Activated naive CD4-positive, alpha-beta T cell treated with anti-CD3 and anti-CD28 coated beads, Interleukin-2, amount 50 U/mL, for 16 hours (primary cell): ENCODE data around the gene LRRC74A.

Experiments used
- DNase-seq: peaks from one replicate; pipeline ENCODE4 v3.0.0-alpha.2; 2020

The LRRC74A gene

DNA sequence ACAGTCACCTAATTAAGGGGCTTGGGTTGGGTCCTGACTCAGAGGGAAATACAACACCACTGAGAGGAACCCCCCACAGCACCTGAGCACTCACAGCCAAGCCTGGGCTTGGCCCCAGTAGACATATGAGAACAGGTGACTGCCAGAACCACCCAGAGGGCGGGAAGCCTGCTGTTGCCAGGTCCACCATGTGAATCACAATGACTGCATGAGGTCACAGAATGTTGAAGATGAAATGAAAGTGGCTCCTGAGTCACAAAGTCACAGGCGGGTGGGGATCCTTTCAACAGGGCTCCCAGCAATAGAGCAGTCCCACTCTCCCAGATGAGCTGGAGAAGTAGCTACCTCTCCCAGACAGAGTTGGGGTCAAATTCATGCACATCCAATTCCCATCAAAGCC, at the start of gene LRRC74A:
Gene LRRC74A (plus strand): TSS at position 287 of the 400 bp plus-strand sequence. CDS start 290 bp downstream, outside the sequence.
- DNase-seq = no peak

GRCh38 chr14:76776428-76777251, 49.6 kb upstream of the LRRC74A start:
- no peak for DNase-seq

GRCh38 chr14:76777721-76778120, 48.5 kb upstream of the LRRC74A start:
- DNase-seq = no peak

DNA sequence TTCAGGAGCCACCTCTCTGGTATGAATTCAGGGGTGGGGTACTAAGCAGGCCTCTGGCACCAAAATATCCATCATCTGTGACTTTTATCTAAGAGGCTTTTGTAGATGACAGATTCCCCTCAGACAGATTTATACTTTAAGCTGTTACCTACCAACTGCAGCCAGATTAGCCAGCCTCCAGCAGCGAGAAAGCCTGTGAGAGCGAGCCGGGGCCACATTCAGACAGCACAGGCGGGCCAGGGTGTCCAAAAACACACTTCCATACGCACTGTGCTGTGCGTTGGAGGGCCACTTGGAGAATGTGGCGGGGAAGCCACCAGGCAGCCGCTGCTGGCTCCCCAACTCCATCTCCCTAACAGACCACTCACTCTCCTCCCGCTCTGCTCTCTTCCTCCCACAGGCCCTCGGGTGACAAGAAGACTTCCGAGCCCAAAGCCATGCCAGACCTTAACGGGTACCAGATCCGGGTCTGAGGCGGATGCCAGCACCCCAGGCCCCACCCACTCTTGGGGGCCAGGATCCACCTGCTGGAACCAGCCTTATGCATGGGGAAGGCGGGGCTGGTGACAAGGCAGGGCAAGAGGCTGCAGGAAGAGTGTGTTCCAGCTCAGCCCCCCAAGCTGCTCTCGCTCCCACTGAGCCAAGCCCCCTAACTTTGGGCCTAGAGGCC, 47.5 kb upstream of the LRRC74A start:
- no peak for DNase-seq

GRCh38 chr14:76779221-76780057, 46.8 kb upstream of the LRRC74A start:
- no peak for DNase-seq

- DNase-seq = no peak
Measured at GRCh38 chr14:76780058-76780345, 46.2 kb upstream of the LRRC74A start.

DNA sequence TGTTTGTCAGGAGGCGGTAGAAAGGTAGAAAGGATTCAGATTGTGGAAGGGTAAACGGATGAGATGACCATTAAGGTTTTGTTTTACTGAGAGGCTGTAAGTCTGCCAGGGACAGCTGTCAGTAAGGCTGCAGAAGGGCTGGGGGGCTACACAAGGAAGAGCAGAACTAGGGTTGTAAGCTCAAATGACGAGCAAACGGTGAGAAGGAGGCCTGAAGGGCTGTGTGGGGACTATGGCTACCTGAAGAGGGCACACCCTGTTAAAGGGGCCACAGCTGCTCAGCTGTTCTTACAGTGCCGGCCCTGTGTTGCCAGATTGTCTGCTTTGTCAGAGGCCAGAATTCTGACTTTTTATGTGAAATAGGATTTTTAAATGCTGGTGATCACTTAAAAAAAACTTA, 45.8 kb upstream of the LRRC74A start:
- no peak for DNase-seq

DNA sequence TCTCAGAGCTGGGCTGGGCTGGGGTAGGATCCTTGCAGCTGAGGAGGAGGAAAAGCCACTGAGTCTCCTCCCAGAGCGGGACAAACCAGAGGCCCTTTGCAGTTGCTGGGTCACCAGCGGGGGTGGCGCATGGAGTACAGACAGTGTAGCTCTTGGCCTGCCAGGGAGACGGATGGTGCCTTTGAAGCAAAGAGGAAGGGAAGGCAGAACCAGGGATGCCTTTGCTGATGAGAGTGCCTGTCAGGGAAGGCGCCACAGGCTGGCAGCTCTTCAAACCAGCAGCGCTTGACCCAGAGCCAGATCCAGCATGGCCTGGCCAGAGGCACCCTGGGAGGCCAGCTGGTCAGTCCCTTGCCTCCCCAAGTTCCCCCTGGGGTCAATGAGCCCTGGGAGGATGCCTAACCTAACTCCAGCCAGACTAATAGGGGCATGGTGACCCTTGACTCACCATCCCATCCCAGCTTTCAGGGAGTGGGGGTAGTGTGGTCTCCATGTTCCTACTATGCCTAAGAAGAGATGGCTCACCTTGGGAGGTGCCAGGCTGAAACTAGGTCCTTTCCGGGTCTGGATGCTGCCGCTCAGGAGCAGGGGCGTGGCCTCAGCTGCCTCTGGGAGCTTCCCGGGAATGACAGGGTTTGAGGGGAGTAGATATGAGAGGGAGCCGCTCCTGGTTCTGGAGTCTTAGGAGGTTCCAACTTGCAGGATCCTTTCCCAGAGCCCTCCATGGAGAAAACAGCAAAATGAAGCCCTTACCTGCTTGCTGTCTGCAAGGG, 45.1 kb upstream of the LRRC74A start:
- no peak for DNase-seq

DNA sequence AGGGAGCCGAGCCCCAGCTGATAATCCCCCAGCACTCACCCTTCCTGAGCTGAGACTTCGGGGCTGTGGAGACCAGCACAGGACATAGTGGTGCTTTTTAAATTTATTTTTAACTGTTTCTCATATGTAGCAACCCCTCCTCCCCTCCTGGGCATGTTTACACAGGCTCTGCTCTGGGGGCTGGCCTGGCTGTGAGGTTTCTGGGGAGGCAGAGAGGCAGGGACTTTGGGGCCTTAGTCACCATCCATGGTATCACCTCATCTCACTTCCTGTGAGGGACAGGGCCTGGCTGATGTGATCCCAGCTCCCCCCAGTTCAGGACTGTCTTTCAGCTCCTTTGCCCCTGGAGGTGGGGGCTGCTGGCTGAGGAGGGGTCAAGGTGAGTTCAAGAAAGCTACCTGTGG, 44.6 kb upstream of the LRRC74A start:
- no peak for DNase-seq

GRCh38 chr14:76782115-76782884, 43.9 kb upstream of the LRRC74A start:
- no peak for DNase-seq

DNA sequence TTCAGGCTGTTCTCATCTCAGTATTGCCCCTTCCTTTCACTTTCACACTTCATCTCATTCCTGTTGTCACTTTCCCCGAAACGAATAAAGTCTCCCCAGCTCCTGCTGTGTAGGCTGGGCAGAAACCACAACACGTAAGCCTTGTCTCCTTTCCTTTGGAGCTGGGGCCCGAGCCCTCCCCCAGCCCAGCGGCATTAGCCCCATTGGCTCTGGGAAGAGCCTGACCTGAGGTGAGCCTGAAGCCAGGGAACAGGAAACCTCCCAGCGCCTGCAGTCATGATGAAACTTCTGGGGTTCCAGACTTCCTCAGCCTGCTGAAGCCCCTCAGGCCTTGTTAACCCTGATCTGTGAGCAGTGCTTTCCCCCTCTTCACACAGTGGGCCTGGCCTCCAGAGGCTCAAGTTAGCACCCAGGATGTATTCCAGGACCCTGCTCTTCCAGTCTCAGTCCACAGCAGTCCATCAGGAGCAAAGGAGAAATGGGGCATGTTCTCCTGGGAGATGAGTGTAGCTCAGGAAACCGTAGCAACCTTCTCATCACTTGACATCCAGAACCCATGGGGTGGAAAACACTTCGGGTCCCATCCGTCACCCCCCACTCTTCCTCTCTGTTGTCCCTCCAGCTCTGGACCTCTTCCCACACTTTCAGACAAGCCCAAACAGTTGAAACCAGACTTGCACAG, 43.2 kb upstream of the LRRC74A start:
- no peak for DNase-seq

DNA sequence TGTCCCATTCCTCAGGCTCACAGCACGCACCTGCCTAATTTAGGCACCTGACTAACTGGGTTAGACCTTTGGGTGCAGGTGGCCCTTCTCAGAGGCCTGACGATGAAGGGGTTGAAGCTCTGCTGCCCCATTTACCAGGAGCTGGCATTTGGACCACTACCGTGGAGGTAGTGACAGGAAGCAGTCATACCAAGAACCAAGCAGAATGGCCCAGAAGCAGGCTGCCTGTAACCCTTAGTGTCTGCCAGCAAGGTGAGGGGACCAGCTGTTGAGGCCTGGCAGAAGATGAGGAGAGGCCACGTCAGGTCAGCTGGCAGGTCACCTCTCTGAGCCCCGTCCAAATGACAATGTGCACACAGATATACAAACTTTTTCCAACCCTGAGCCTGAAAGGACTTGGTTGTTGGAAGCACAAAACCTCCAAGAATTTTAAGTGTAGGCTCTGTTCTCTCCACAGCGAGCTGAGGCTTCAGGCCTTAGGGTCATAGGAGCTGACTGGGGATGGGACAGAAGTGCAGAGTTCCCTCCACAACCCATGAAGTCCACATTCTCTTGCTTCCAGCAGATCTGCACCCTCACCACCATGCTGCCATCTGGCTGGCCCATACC, 41.8 kb upstream of the LRRC74A start:
- DNase-seq = no peak

GRCh38 chr14:76784881-76785280, 41.3 kb upstream of the LRRC74A start:
- peak; percentile 53 for DNase-seq

DNA sequence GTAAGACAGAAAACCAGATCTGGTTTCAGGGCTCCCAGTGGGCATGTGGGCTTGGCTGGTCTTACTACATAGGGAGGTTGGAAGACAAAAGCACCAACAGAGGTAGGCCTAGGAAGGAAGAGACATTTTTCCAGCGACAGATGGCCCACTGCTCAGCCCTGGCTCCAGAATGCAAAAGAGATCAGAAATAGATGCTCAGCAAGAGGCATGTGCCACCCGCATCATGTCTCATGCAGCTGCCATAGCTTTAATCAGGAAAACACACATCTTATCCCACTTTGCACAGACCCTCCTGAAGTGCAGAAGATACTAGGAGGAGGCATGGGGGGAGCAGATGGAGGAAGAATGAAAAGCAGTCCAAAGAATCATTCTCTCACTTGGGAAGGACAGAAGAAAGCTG, 39.6 kb upstream of the LRRC74A start:
- DNase-seq = no peak

GRCh38 chr14:76792422-76792821, 33.8 kb upstream of the LRRC74A start:
- no peak for DNase-seq

- DNase-seq = no peak
Measured at GRCh38 chr14:76793324-76793723, 32.9 kb upstream of the LRRC74A start.

DNA sequence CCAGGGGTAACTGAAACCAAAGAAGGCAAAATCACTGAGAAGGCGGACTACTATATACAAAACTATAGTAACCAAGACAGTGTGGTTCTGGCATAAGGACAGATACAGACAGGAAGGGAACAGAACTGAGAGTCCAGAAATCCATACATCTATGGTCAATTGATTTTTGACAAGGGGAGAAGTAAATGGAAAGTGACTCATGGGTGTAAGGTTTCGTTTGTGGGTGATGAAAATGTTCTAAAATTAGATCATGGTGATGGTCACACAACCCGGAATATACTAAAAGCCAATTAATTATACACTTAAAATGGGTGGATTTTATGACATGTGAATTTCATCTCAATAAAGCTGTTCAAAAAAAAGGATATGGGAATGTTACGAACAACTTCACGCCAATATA, 32.3 kb upstream of the LRRC74A start:
- DNase-seq = no peak

- no peak for DNase-seq
Measured at GRCh38 chr14:76806446-76806845, 19.8 kb upstream of the LRRC74A start.

GRCh38 chr14:76808011-76808410, 18.2 kb upstream of the LRRC74A start:
- no peak for DNase-seq

- DNase-seq = no peak
Measured at GRCh38 chr14:76808990-76809389, 17.2 kb upstream of the LRRC74A start.

DNA sequence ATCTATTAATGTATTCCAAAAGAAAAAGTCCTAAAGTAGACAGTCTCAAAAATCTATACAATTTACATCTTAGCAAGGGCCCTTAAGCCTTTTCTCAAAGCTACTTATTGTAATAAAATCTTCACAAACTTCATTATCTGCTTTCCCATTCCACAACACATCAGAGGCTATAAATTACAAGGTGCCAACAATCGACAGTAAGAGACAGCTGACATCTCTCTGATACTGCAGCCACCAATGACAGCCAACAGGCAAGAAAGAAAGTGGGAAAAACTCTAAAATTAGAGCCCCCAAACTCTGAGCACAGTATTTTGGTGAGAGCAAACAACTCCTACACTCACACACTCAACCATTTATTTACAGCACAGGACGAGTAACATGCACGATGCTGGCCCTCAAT, 15.7 kb upstream of the LRRC74A start:
- DNase-seq = no peak
